SHP77 treated with DMSO at 0.1 percent for 48 hours (cell line): ENCODE results near the gene GAGE1.
"Not testable (repeated sequence)": the region's sequence is repeated elsewhere in the genome, so short reads cannot be mapped to it uniquely, and the experiment has no call there.

Source experiments
- DNase-seq: peaks from one replicate; lab custom pipeline; 2025; lab: John Stamatoyannopoulos, UW

GAGE1 gene, protein sequence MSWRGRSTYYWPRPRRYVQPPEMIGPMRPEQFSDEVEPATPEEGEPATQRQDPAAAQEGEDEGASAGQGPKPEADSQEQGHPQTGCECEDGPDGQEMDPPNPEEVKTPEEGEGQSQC

DNA sequence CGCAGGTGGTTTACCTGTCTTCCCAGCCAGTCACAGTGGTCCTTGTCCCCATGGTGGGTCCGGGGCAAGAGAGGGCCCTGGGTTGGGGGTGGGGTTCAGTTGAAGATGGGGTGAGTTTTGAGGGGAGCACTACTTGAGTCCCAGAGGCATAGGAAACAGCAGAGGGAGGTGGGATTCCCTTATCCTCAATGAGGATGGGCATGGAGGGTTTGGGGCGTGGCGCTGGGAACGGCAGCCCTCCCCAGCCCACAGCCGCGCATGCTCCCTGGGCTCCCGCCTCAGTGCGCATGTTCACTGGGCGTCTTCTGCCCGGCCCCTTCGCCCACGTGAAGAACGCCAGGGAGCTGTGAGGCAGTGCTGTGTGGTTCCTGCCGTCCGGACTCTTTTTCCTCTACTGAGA is at the start of gene GAGE1:
Gene GAGE1 (plus strand): TSS at position 301 of the 400 bp plus-strand sequence. CDS start 1,155 bp downstream, outside the sequence.
- DNase-seq = not testable (repeated sequence)

DNA sequence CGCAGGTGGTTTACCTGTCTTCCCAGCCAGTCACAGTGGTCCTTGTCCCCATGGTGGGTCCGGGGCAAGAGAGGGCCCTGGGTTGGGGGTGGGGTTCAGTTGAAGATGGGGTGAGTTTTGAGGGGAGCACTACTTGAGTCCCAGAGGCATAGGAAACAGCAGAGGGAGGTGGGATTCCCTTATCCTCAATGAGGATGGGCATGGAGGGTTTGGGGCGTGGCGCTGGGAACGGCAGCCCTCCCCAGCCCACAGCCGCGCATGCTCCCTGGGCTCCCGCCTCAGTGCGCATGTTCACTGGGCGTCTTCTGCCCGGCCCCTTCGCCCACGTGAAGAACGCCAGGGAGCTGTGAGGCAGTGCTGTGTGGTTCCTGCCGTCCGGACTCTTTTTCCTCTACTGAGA is 47.8 kb upstream of the GAGE1 start, which contains the start of gene GAGE12E:
Gene GAGE12E (plus strand): TSS at position 301 of the 400 bp plus-strand sequence. CDS start 1,155 bp downstream, outside the sequence.
- not testable (repeated sequence) for DNase-seq

DNA sequence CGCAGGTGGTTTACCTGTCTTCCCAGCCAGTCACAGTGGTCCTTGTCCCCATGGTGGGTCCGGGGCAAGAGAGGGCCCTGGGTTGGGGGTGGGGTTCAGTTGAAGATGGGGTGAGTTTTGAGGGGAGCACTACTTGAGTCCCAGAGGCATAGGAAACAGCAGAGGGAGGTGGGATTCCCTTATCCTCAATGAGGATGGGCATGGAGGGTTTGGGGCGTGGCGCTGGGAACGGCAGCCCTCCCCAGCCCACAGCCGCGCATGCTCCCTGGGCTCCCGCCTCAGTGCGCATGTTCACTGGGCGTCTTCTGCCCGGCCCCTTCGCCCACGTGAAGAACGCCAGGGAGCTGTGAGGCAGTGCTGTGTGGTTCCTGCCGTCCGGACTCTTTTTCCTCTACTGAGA is 38.3 kb upstream of the GAGE1 start, which contains the start of gene GAGE12F:
Gene GAGE12F (plus strand): TSS at position 301 of the 400 bp plus-strand sequence. CDS start 1,155 bp downstream, outside the sequence.
- DNase-seq = not testable (repeated sequence)

DNA sequence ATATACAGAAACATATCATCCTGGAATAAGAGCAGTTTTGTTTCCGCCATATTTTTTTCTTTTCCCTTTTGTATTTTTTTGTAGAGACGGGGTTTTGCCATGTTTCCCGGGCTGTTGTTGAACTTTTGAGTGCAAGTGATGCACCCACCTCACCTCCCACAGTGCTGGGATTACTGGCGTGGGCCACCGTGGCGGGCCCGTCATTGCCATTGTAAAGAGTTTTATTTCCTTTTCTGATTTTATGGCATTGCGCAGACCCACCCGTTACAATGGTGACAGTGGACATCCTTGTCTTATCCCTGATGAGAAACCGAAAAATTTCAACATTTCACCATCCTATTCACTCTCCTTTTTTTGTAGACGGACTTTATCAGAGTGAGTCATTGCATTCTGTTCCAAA is 30.1 kb upstream of the GAGE1 start:
- not testable (repeated sequence) for DNase-seq

DNA sequence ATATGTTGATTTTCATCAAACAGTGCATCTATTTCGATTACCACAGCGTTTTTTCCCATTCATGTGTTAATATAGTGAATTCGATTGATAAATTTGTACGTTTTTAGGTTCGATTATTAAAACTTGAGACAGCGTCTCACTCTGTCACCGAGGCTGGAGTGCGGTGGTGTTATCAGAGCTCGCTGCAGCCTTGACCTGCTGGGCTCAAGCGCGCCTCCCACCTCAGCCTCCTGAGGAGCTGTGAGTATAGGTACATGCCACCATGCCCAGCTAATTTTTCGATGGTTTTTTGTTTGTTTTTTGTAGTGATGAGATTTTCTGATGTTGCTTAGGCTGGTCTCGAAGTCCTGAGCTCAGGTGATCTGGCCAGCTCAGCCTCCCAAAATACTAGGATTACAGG is 29.7 kb upstream of the GAGE1 start:
- not testable (repeated sequence) for DNase-seq

DNA sequence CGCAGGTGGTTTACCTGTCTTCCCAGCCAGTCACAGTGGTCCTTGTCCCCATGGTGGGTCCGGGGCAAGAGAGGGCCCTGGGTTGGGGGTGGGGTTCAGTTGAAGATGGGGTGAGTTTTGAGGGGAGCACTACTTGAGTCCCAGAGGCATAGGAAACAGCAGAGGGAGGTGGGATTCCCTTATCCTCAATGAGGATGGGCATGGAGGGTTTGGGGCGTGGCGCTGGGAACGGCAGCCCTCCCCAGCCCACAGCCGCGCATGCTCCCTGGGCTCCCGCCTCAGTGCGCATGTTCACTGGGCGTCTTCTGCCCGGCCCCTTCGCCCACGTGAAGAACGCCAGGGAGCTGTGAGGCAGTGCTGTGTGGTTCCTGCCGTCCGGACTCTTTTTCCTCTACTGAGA is 28.7 kb upstream of the GAGE1 start, which contains the start of gene GAGE12G:
Gene GAGE12G (plus strand): TSS at position 301 of the 400 bp plus-strand sequence. CDS start 1,155 bp downstream, outside the sequence.
- not testable (repeated sequence) for DNase-seq

DNA sequence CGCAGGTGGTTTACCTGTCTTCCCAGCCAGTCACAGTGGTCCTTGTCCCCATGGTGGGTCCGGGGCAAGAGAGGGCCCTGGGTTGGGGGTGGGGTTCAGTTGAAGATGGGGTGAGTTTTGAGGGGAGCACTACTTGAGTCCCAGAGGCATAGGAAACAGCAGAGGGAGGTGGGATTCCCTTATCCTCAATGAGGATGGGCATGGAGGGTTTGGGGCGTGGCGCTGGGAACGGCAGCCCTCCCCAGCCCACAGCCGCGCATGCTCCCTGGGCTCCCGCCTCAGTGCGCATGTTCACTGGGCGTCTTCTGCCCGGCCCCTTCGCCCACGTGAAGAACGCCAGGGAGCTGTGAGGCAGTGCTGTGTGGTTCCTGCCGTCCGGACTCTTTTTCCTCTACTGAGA is 19.2 kb upstream of the GAGE1 start, which contains the start of gene GAGE12H:
Gene GAGE12H (plus strand): TSS at position 301 of the 400 bp plus-strand sequence. CDS start 1,155 bp downstream, outside the sequence.
- not testable (repeated sequence) for DNase-seq

DNA sequence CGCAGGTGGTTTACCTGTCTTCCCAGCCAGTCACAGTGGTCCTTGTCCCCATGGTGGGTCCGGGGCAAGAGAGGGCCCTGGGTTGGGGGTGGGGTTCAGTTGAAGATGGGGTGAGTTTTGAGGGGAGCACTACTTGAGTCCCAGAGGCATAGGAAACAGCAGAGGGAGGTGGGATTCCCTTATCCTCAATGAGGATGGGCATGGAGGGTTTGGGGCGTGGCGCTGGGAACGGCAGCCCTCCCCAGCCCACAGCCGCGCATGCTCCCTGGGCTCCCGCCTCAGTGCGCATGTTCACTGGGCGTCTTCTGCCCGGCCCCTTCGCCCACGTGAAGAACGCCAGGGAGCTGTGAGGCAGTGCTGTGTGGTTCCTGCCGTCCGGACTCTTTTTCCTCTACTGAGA is 9.6 kb upstream of the GAGE1 start, which contains the start of gene GAGE2A:
Gene GAGE2A (plus strand): TSS at position 301 of the 400 bp plus-strand sequence. CDS start 1,155 bp downstream, outside the sequence.
- DNase-seq = not testable (repeated sequence)

DNA sequence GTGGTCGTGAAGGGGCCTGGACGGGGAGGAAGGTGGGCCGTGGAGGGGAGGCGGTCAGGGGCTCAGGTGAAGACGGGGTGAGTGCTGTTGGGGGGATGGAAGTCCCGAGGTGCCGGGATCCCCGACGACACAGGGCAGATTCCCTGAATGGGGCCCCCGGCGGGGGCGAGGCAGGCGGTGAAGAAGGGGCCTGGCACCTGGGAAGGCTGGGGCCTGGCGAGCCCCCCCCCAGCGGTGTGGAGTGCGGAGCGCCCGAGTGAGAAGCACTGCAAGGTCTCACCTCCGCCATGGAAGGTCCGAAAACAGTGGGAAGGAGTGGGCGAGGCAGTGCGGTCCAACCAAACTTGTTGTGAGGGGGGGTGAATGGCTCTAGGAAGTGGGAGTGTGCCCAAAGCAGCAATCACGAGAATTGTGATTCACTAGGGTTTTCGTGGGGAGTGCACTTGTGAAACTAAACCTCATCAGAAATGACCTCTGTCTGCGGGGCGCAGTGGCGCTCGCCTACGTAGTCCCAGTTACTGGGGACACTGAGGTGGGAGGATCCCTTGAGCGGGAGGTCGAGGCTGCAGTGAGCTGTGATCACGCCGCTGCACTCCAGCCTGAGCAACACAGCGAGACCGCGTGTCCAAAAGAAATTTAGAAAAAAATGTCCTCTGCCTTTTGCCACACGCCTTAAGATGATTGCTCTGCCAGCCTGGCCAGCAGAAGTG is 8.9 kb upstream of the GAGE1 start:
- not testable (repeated sequence) for DNase-seq

DNA sequence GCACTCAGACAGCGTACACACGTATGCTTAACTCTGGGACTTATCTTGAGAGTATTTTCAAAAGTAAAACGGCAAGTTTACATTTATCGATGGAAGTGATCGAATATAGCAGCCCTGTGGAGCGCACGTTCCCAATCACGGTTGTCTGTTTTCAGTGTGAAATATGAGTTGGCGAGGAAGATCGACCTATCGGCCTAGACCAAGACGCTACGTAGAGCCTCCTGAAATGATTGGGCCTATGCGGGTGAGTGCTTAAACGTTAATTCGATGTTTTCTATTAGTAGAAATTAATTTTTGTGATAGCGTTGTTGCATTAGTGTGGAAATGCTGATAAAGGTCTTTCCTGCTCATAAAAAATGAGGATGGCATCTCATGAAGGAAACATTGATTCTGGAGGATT is 8.3 kb upstream of the GAGE1 start:
- not testable (repeated sequence) for DNase-seq

DNA sequence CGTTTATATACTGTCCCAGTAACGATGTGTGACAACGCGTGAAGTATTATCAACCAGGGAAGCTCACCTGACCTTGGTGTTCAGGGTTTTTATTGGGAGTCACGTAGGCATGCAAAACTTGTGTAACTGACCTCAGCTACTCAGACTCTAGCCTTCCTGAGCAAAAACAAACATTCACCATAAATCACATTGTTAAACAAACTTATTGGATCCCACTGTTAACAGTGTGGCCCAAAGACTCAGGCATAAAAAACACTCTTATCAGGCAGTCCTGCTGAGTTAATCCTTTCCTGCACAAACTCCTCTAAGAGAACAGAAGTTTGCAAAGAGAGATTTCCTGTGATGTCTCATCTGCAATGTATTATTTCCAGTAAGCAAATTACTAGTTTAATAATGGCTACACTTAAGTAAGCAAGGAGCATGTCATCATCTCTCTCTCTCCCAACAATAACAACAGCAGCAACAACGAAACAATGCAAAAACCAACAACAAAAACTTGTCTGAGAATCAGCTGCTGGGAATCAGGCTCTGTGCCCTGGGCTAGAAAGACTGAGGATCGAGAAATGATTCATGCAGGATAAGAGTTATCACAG is 12.0 kb downstream of the GAGE1 start:
- DNase-seq = no peak

DNA sequence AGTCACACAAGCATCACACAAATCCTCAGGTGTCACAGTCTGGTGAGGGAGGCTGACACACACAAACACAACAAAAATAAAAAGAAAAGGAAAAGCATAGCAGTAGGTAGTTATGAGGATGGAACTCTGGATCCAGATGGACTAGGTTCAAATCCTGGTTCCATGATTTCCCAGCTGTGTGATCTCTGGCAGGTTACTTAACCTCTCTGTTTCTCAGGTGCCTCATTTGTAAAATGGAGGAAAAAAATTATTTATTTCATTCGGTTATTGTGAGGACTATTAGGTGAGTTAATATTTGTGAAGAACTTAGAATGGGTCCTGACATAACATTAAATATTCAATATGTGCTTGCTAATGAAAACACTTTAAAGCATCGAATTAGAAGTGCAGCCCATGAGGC is 19.8 kb downstream of the GAGE1 start:
- no peak for DNase-seq

DNA sequence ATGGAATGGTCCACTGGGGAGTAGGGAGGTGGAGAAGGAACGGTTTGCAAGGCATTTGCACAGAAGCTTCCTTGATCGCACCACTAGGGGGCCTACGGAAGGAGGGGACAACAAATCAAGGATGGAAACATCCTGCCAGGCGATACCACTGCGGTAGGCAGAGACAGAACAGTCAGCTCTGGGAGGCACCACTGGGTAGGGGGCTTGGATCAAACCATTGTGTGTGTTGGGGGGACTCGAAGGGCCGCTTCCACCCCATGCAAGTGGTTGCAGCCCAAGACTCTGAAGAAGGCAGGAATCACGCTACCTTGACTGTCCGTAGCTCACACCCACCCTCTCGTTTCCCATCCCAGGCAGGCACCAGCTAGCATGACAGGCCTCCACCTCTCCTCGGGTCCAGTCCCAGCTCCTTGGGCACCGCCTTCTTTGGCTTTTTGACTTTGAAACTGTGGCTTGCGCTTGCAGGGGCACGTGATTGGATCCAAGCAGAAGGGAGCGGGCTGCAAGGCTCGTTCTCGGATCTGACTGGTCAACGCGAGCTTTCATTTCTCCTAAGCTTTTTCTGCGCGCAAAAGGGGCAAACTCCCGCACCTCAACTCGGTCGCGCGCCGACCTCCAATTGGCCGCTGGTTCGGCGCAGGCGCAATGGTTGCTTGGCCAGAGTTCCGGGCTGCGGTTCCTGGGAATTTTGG is 28.4 kb downstream of the GAGE1 start:
- no peak for DNase-seq

DNA sequence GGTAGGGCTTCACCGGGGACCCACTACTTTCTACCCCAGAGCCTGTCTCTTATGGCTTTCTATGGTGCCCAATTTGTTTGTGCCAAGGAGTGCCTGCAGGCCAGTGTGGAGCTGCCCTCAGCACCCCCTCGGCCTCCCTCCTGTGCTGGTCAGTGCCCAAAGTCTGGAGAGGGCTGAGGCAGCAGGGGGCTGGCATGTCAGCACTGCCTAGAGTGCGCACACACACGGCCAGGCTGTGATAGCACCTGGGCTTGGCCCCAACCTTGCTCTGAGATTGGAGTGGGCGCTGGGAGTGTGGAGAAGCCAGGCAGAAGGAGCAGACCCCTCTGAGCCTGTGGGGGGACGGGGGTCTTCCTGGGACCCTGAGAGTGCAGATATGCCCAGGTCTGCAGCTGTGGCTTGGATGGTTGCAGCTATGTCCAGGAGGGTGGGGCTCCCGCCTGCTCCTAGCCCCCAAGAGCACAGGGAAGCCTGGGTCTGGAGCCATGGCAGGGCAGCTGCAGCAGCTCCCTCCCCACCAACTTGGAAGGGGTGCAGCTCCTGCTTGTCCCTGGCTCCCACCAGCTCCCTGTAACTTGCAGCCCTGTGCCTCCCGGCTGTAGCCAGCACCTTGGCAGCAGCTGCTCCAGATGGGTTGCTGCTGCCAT is 46.3 kb downstream of the GAGE1 start:
- no peak for DNase-seq

DNA sequence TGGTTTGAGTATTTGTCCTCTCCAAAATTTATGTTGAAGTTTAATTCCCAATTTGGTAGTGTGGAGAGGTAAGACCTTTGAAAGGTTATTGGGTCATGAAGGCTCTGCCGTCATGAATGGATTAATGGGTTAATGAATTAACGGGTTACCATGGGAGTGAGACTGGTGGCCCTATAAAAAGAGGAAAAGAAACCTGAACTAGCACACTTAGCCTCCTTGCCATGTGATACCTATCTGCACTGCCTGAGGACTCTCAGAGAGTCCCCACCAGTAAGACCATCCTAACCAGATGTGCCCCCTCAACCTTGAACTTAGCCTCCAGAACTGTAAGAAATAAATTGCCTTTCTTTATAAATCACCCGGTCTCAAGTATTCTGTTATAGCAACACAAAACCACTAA is 57.7 kb downstream of the GAGE1 start:
- no peak for DNase-seq
